Measurements from ENCODE around the gene CSMD2.

DNA sequence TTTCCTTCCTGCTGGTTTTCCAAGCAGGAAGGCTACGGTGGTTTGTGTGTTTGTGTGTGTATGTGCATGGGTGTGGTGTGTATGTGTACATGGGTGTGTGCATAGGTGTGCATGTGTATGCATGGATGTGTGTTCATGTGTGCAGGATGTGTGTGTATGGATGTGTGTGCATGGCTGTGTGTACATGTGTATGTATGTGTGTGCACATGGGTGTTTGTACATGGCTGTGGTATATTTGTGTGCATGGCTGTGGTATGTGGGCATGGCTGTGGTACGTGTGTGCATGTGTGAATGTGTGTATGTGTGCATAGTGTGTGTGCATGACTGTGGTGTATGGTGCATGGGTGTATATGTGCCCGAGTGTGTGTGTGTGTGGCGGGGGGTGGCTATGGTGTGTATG, 24.0 kb upstream of the CSMD2 start:
- TF ChIP-seq, protein P1, sequence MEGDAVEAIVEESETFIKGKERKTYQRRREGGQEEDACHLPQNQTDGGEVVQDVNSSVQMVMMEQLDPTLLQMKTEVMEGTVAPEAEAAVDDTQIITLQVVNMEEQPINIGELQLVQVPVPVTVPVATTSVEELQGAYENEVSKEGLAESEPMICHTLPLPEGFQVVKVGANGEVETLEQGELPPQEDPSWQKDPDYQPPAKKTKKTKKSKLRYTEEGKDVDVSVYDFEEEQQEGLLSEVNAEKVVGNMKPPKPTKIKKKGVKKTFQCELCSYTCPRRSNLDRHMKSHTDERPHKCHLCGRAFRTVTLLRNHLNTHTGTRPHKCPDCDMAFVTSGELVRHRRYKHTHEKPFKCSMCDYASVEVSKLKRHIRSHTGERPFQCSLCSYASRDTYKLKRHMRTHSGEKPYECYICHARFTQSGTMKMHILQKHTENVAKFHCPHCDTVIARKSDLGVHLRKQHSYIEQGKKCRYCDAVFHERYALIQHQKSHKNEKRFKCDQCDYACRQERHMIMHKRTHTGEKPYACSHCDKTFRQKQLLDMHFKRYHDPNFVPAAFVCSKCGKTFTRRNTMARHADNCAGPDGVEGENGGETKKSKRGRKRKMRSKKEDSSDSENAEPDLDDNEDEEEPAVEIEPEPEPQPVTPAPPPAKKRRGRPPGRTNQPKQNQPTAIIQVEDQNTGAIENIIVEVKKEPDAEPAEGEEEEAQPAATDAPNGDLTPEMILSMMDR (IDR thresholded peaks at IDR 0.05 in 4 of 5, conservative IDR thresholded peaks at IDR 0.05 in 1 of 5): no peak
- no peak for TF ChIP-seq POLR2A (IDR thresholded peaks at IDR 0.05)

All from gastrocnemius medialis (tissue), 4 donors.